Transverse colon (tissue), 4 donors: Measurements from ENCODE around the gene PRR5L.

ENCODE experiments used
- EP300 ChIP-seq: sonication (generic); formaldehyde crosslinking; IDR thresholded peaks from one replicate; pipeline ENCODE4 v1.6.1; 2017; ENCODE audit warnings: antibody characterized with exemption, low read depth
- POLR2A ChIP-seq: fragments of 450-650 bp; IDR thresholded peaks from one replicate; pipeline ENCODE4 v1.6.1; 2016; ENCODE audit warnings: antibody characterized with exemption, mild to moderate bottlenecking, moderate library complexity
- POLR2AphosphoS5 ChIP-seq, 3 donors: sonication (generic); formaldehyde crosslinking; IDR thresholded peaks; one replicate each; pipeline ENCODE4 v1.6.1; 2016; ENCODE audit warnings: antibody characterized with exemption in 3 of 3
- TF ChIP-seq, protein P1 (sequence below), 5 experiments: fragments of 200-600 bp in 3 of 5; fragments of 450-650 bp in 2 of 5; sonication (generic) in 3 of 5; IDR thresholded peaks; 1 replicate in 2 of 5; 2 replicates in 3 of 5; pipeline ENCODE4 v1.5.1; 2016 to 2017; ENCODE audit warnings: antibody characterized with exemption in 5 of 5, inconsistent platforms in 3 of 5, mild to moderate bottlenecking in 2 of 5, moderate library complexity in 1 of 5

DNA sequence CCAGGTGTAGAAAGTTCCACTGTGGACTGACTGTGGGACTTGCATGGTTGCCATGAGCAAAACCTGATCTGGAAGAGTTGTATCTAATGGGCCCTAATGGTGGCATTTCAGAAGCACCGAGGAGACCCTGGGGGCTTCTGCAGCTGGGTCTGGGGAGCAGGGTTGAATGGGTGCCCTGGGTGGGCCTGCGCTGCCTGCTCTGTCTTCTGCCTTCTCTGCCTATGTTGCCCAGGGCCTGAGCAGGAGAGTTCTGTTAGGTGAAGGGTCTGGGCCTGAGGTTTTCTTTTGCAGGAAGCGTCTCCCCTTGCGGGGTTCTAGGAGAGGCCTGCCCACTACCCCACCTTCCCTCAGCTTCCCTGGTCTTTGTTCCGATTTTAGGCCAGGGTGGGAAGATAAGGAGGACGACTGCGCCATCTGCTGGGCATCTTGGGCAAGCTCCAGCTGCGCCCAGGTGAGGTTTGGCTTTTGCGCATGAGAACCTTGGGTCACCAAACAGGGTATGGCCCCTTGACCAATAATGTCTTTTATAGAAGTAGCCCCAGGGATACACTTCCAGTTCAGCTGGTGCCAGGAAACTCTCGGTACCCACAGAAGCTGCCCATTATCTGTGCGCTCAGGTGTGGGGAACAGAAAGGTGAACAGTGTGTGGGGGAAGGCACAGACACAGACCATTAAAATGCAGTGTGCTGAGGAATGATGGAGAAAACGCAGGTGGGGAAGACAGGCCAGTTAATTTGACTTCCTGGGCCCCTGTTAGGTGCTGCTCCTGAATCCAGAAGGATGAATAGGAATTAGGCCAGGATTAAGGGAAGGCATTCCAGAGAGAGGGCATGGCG lies 30.1 kb upstream of the PRR5L start:
- TF ChIP-seq POLR2A (no peak), EP300 (no peak), POLR2AphosphoS5 (IDR thresholded peaks at IDR 0.05) (no peak)
- TF ChIP-seq, protein P1, sequence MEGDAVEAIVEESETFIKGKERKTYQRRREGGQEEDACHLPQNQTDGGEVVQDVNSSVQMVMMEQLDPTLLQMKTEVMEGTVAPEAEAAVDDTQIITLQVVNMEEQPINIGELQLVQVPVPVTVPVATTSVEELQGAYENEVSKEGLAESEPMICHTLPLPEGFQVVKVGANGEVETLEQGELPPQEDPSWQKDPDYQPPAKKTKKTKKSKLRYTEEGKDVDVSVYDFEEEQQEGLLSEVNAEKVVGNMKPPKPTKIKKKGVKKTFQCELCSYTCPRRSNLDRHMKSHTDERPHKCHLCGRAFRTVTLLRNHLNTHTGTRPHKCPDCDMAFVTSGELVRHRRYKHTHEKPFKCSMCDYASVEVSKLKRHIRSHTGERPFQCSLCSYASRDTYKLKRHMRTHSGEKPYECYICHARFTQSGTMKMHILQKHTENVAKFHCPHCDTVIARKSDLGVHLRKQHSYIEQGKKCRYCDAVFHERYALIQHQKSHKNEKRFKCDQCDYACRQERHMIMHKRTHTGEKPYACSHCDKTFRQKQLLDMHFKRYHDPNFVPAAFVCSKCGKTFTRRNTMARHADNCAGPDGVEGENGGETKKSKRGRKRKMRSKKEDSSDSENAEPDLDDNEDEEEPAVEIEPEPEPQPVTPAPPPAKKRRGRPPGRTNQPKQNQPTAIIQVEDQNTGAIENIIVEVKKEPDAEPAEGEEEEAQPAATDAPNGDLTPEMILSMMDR (IDR thresholded peaks at IDR 0.05): peak; percentile 72 to 83 (median 77)
